GM21367 (cell line): ENCODE data around the gene FCN3.
"Not testable (repeated sequence)": the region's sequence is repeated elsewhere in the genome, so short reads cannot be mapped to it uniquely, and the experiment has no call there.

Experiments used
- ATAC-seq: cut with Tn5 transposase; IDR thresholded peaks from one replicate; pipeline ENCODE4 v1.9.1; 2021; ENCODE audit not compliant: unreplicated experiment

The FCN3 gene

DNA sequence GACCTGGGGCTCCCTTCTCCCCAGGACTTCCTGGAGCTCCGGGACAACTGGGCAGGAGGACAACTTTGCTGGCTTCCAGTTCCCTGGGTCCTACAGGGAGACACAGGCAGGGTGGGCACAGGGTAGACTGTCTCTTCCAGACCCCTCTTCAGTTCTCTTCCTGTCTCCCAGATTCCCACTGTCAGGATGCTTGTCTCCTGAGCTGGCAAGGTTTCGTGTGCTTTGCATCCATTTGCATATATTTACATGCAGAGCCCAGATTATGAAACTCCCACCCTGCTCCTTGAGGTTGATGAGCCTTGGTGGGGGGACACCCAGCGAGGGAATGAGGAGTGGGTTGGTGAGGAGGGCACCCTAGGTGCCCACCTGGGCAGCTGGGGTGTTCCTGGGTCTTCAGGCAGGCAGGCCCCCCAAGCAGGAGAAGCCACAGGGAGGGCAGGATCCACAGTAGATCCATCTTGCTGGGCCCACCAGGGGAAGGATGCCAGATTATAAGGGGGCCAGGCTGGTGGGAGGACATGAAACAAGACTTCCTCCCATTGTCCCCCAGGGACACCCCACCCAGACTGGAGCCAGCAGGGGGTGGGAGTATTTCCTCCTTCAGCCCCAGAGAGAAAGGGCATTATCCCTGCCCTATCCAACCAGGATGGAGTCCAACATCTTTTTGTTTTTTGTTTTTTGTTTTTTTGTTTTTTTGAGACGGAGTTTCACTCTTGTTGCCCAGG, at the start of gene FCN3:
Gene FCN3, minus strand, starts transcription at position 463 of the 725 bp plus-strand sequence. Its CDS starts 6 bp downstream, at position 457.
- ATAC-seq: no peak

DNA sequence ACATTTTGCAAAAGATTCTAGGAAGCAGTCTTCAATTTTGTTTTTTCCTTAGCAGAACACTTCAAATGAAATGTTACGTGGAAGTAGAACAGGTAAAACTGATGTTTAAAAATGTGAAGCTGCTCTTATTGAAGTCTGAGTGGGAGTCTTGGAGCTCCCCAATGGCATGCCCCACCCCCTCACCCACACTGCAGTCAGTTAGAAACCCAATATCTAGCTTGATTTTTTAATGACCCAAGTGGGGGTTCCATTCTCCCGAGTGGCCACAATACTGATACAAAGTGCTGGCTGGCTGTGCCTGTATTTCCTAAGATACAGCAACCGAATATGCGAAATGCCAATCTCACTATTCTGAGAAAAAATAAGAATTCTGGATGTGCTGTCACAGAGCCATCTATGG, 49.1 kb upstream of the FCN3 start:
- no peak for ATAC-seq

DNA sequence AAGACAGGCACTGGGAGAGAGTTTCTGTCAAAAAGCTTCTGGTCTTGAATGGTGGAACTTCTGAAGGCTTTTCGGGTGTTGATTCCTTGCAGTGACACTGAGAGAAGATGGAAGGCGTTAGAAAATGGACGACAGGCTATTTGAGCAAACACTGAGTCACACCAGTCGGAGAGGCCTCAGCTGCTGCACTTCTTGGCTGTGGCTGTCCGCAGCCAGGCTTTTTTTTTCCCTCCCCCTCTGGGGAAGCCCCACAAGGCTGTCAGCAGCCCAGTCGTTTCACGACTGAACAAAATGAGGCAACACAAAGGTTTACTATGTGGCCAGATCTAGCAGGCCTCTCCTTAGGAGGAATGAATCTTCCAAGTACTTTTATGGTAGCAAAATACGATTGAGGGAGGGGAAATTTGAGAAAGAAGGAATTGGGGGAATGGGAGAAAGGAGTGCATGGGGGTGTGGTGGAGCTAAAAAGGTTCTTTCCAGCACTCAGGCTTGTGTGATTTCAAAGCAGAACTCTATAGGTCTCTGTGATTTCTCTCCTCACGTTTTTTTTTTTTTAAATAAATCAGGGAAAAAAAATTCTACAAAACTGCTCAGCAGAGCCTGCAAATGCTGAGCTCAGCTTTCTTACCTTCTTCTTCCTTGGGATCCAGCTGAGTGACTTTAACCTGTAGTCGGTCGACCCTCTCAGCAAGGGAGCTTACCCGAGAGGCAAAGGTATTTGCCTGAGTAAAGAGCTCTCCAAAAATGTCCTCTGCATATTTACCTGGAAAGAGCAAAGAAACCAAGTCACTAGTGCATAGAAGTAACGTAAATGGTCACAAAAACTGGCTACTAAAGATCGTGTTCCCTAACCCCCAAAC, 43.9 kb upstream of the FCN3 start:
- peak; percentile 58 for ATAC-seq

DNA sequence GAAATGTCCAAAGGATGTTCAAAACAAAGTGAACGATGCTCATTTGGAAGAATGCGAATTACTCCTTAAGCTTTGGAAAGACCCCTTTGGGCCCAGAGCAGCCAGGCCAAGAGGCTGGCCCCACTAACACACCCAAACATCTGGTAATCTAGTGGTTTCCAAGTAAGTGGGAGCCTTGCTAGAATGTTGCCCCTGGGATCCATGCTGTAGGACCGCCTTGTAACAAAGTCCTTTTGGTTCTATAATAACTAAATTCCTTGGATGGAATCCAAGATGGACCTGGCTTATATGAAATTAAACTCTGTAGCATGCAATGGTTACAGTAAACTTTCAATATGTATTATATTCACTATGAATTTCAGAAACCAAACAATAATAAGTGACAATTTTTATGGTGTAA, 43.1 kb upstream of the FCN3 start:
- no peak for ATAC-seq

DNA sequence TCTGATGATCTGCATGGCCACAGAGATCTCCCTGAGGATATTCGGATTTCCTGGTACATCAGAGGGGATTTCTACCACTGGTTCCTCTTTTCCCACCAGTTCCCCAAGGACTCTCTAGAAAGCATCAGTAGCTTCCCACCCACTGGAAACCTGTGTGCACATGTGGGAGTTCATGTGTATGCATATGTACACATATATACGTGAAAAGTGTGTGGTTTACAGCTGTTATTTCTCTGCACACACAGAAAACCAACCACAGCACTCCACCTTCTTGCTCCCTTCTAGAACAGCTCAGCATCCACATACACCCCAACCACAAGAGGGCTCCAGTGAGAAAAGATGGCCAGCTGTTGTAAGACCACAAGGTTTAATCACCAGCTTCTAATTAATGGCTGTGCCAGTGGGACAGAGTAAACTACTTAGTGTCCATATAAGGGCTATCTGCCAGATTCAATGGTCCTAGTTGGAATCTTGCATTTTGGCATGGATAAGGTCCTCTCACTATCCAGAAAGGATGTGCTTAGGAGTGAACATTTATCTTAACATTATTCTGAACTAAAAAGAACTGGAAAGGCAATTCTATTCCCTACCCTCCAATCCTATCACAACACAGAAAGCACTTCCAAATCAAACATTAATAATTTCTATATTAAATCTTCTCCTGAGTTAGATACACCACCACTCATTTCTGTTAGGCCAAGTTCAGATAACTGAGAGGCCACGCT, 41.9 kb upstream of the FCN3 start:
- ATAC-seq: no peak

DNA sequence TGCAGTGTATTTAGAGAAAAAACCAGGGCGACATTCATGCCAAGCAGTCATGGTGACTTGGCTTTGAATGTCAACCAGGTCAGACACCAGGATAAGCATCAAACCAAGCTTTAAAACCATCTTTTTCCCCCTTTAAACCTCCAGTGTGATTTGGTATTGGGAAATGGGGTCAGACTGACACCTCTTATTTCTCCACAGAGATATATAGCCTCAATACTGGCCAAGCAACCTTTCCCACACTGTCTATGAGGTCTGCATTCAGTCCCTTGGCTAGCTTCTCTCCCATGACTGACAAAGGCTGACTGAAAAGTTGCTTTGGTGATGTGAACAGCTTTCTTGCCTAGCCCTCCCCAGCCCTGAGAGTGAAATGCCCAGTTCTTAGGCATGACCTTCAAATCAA, 39.5 kb upstream of the FCN3 start:
- no peak for ATAC-seq

DNA sequence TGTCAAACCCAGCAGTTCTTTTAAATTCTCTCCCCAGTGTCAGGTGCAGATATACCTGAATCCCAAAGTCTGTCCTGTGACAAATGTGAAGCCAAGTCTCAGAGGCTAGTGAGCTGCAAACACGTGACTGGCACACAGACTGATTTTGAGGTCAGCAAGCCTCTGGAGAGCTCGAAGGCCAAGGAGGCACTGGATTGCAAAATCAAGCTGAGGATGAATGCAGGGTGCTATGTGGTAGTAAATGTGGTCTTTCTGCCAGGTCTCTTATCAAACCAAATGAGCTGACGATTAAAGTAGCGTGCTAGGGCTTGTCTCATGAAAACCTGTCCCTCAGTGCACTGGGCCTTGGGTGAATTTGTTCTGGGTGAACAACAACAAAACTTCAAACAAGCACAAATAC, 38.4 kb upstream of the FCN3 start:
- ATAC-seq: no peak

DNA sequence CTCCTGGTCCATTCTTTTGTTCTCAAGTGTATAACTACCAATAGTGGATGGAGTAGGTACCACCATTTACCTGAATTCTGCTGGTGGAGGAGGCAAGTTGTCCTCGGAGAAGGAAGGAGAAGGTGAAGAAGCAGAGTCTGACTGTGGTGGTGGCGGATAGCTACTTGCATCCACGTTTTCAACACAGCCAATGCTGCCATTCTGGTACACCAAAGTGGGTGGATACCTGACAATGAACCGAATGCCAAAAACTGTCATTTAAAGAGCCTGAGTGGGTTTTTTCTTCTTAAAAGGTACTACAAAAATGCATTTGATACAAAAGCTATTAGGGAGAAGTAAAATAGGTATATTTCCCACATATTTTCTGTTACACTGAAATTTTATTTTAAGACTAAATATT, 37.9 kb upstream of the FCN3 start:
- ATAC-seq: no peak

DNA sequence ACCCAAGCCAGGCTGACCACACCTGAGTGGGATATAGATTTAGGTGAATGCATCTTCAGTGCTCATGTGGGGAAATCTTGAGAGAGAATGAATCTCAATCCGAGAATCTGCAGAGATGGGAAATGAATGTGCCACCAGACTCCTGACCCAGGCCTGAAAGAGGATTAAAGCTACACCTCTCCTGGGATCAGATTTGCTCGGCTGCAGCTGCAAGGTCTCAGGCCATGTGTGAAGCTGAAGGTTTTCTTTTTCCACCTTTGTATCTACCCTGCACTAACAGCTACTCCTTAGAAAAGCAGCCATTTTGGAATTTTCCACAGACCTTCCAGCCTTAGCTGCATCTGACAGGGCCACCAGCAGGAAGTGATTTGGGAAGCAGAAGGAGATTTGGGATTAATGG, 36.1 kb upstream of the FCN3 start:
- ATAC-seq: no peak

DNA sequence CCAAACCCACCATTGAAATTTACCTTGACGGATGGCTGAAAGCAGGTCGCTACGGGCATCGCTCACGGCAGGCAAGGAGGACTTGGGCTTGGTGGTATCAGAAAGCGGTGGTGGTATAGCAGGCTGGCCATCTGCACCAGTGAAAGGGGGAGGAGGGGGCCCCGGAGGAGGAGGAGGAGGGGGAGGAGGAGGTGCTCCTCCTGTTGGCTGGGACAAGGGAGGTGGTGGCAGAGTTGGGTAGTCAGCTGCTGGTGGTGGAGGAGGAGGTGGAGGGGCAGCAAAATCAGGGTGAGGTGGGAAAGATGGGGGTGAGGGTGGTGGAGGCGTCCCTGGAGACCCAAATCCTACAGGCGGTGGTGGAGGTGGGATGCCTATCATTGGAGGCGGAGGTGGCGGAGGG, 35.0 kb upstream of the FCN3 start:
- no peak for ATAC-seq

DNA sequence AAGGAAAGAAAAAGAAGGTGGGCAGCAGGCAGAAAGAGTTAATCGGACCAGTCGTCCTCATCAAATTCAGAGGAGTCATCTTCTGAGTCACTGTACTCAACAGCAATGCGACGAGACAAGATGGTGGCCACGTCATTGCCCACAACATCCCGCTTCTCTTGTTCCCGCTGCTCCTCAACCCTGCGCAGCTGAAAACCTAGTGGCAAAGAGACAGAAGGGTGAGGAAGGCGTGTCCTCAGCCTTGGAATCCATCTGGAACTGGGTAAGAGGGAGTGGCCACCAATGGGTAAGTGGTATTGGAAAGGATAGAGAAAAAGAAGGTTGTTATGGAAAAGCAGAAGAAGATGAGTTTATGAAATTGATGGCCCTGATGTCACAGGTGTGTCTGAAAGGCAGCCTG, 33.5 kb upstream of the FCN3 start:
- ATAC-seq: no peak

DNA sequence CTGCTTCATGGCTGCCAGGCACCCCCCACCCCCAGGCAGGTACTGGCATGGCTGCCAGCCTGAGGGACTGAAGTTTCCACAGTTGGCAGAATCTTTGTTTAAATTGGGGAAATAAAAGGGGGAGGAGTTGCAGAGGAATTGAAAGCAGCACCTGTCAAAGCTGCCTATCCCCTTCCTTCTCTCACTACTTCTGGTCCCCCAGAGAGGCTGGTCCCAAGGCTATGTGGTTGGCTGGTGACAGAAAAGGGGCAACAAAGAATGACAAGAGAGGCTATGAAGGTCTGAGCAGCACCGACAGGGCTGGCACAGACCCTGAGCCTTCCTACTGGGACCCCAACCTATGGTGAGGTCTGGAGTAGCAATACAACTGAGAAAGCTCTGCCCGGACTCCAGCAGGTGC, 32.2 kb upstream of the FCN3 start:
- not testable (repeated sequence) for ATAC-seq

DNA sequence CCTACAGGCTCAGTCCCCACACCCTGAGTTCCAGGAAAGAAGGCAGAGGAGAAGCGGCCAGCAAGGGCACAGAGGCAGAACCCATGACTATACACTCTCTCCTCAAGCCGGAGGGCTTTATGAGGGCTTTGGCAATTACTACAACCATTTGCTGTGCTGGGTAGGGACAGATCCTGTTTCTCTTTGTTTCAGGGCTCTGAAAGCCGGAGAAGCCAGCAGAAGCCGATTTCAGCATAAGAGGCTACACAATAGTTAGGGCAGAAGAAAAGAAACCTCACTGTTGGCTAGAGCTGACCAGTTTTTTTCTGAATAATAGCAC, 31.7 kb upstream of the FCN3 start:
- ATAC-seq: no peak

DNA sequence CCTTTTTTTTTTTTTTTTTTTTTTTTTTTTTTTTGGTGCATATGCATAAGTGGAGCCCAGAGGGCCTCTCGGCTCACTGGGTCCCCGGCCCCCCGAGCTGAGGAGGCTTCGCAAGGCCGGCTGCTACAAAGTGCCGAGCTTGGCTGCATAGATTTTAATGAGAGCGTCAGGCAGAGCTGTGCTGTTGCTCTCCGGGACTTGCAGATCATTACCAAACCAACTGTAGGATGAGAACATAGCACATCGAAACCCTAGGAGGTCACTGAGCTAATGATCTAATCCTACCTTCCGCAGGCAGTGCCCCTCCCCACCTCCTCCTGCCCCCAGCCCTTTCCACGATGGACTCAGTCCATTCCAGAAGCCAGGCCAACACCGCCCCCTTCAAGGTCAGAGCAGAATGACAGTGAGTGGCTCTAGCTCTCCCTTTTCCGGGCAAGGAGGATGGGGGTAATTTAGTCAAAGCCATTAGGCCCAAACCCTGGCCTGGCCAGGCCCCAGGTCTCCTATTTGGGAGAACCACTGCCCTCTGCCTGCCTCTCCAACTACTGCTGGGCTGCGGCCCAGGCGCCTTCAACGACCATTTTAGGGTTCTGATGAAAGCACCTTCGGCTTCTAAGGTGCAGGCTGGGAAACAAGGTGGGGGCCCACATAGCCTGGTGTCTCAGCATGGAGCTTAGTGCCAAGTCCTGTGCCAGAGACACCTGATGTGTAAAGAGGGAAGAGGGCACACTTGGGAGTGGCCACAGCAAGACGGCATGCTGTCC, 31.2 kb upstream of the FCN3 start:
- ATAC-seq: not testable (repeated sequence)

DNA sequence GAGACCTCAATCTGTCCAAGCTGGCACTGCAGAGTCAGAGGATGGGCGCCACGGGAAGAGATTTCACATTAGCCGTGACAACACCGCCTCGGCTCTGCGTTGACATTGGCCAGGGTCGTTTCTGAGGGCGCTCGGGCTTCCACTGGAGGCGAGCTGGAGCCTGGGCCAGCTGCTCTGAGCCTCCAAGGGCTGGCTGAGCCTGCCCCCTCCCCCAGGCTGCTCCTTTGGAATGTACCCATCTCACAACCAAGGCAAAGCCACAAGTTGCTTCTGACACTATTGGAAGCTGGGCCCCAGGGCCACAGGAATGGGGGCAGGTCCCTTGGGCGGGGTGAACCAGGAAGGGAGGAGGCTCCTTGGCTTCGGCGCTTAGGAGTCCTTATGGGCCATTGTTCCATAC, 30.4 kb upstream of the FCN3 start:
- ATAC-seq: no peak

DNA sequence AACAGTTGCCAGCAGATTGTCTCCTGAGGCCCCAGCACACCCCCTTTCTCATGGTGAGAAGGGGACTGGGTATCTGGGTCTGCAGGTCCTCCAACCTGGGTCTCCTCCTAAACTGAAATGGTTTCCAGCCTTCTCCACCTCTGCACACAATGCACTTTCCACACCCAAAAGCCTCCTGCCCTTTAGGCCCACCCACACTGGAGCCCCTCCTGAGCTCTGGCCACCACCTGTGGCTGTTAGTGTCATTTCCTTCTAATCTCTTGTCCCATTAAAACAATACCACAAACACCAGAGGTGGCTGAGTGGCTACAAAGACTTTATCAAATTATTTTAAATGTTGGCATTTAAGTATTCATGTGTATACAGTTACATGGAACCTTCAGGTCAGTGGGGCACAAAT, 29.3 kb upstream of the FCN3 start:
- no peak for ATAC-seq

DNA sequence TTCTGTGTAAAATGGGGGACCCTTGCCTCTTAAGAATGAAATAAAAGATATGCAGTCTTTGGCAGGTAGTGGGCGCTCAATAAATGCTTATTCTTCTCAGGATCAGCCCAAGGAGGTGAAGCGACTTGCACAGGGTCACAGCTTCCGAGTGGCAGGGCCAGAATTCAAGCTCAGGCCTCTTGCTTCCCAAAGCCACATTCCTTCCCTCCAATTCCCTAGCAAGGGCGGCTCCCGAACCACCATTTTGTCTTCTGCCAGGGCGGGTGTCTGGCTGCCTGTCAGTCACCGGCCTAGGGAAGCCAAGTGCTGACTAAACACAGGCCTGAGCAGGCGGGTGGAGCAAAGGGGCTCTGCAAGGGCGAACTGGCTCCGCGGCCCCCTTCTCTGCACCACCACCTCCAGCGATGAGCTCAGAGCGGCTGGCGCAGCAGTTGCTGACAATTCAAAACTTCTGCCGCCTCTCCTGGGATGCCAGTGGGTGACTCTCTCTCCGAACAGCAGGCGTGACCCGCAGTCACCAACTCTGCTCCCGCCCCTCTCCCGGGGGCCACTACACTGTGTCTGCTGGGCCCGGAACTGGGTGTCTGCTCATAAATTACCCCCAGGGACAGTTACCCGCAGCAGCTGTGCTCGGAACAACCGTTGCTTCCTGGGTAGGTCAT, 28.6 kb upstream of the FCN3 start:
- ATAC-seq: no peak

DNA sequence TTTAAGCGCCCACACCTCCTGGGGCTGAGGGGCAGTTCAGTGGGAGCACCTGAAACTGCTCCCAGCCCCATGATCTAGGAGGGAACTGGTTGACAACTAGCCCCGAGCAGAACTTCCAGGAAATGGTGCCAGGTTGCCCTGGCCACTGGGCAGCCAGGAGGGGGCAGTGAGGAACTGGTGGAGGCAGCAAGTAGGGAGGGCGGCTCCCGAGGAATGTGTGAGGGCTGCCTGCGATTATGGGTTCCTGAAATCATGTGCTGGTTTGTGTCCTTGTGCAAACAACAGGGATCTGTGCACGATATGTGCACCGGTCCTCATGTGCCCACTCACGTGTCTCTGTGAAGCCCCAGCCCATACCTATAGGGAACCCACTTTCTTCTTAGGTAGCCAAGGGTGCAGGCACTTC, 27.7 kb upstream of the FCN3 start:
- no peak for ATAC-seq

DNA sequence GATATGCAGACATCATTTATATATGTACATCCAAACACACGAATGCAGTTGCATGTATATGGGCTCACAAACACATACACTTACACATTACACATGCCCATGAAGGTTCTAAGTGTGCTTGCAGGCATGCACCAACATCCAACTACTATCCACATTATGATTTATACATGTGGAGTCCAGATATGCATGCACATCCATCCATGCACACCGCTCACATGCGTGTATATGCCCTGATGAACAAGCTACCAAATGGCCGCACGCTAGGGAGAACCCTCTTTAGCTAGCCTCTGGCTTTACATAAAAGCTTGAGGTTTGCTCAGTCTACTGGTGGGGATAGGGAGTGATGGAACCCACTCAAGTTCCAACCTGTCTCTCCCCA, 26.3 kb upstream of the FCN3 start:
- no peak for ATAC-seq

DNA sequence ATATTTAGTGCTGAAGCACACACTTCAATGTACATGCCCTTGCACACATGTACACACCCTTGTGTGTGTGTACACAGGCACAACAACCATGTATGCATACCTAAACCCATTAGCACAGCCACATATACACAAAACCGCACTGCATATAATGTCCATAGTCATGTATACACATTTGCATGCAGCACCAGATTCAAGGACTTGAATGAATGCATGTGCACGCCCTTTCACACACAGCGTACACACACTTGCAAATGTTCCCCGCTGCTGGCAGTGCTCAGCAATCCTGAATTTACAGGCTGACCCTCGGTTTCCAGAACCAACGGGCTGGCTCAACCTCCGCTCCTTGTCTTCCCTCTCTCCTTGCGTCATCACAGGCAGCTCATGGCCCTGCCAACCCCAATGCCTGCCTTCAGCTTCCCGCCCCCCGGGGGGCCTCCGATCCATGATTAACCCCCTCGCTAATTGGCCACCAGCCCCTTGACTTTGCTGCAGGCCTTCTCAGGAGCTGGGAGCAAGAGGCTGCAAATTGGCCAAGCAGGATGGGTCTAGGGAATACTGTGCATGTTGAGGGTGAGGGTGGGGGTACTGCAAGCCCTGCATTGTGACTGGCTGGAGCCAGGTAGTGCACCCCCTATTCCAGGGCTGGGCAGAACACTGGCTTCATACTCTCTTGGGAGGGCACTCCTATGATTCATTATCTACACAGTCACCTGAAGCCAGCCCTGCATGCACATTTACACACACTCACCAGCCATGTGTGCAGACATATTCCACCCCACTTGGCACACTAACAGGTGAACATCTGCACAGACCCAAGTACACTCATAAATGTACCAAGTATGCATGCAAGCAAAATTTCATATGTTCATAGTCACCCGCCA, 25.7 kb upstream of the FCN3 start:
- no peak for ATAC-seq
